Measurements from ENCODE around the gene CYTH3. TPM values are rescaled to one million over a fixed set of nuclear protein-coding genes. Genes with fewer than 3 reads are reported as not detected.

The CYTH3 gene
- total RNA-seq, 2 experiments from 2014 or later, result 1.2 to 1.7 TPM

DNA sequence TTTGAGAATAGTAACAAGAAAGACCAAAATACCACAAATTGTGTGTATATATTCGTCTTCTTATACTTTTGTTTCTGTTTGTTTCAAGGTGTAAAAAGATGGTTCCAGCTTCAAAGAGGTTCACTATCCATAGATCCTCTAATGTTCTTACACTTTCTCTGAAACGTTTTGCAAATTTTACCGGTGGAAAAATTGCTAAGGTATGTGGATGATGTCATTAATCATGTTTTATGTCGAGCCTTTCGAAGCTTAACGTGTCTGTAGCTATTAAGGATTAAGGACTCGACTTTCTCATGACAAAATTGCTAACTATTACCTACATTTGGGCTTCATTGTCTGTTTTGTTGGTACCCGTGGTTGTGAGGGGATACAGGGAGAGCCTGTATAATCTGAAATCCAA, 128.4 kb downstream of the CYTH3 start:
- H3K4me1 Mint-ChIP-seq, result peaks cover 18% of the 10 kb centered on the region
- H3K36me3 Mint-ChIP-seq (ENCODE audit: low read depth), result peaks cover 70% of the 10 kb centered on the region
- H3K27me3 Mint-ChIP-seq, result no peaks in the 10 kb centered on the region
- H3K4me3 Mint-ChIP-seq, result no peak overlapping the region
- H3K27ac Mint-ChIP-seq, result peak overlapping the region; percentile 38
- ChIA-PET CTCF (no interaction called here), POLR2A (no interaction called here)
- no peak for DNase-seq
- no peaks in the 10 kb centered on the region for H3K9me3 Mint-ChIP-seq

GRCh38 chr7:6142871-6143380, 129.5 kb downstream of the CYTH3 start:
- peak overlapping the region; percentile 63 for H3K27ac Mint-ChIP-seq
- H3K4me3 Mint-ChIP-seq, result no peak overlapping the region
- H3K36me3 Mint-ChIP-seq (ENCODE audit: low read depth), result peaks cover 61% of the 10 kb centered on the region
- ChIA-PET CTCF (interaction anchor here (0.6 kb wide), 1 partner anchor 207 kb away, joined by 3 read pairs; no protein-coding TSS in a partner anchor), POLR2A (no interaction called here)
- DNase-seq, result no peak
- no peaks in the 10 kb centered on the region for H3K27me3 Mint-ChIP-seq
- peaks cover 18% of the 10 kb centered on the region for H3K4me1 Mint-ChIP-seq
- no peaks in the 10 kb centered on the region for H3K9me3 Mint-ChIP-seq

DNA sequence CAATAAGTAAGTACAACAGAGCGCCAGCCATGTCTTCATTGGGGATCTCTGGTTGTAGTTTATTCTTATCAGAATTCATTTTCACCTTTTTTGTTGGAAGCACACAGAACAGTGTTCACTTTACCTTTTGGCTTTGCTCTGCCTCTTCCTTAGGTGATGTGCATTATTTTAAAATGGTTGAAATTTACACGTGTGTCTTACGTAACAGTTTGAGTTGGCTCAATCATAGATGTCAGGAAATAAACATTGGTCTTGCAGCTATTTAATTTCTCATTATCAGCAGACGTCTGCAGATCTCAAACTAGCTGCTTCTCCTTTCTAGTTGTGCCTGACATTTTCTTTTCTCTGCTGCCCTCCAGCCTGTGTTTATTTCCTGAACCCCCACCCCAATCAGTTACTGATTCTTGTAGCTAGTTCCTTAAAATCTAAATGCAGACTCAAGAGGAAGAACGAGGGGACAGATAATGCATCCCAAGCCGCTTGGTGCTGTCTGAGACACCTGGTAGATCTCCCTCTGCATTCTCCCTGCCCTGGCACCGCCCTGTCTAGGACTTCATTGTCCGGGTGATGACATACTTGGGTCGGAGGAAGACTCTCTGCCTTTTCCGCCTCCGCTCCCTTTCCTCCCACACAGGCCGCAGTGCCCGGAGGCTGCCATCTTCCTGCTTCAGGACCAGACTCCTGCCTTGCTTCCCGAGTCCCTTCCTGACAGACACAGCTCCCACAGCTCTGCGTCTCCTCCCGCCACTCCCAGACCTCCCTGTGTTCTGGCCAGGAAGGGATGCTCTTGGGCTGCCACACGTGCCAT, 133.0 kb downstream of the CYTH3 start:
- no peaks in the 10 kb centered on the region for H3K27me3 Mint-ChIP-seq
- ChIA-PET CTCF (no interaction called here), POLR2A (interaction anchor here (0.7 kb wide), 1 partner anchor 23 kb away, joined by 3 read pairs; no protein-coding TSS in a partner anchor)
- H3K4me1 Mint-ChIP-seq, result peaks cover 18% of the 10 kb centered on the region
- no peaks in the 10 kb centered on the region for H3K9me3 Mint-ChIP-seq
- no peak overlapping the region for H3K4me3 Mint-ChIP-seq
- no peak for DNase-seq
- H3K36me3 Mint-ChIP-seq (ENCODE audit: low read depth), result peaks cover 35% of the 10 kb centered on the region
- no peak overlapping the region for H3K27ac Mint-ChIP-seq

- H3K4me3 Mint-ChIP-seq, result no peak overlapping the region
- no peaks in the 10 kb centered on the region for H3K27me3 Mint-ChIP-seq
- no peaks in the 10 kb centered on the region for H3K9me3 Mint-ChIP-seq
- CTCF ChIA-PET, result interaction anchor here (1.1 kb wide), 1 partner anchor 139 kb away, joined by 7 read pairs; no protein-coding TSS in a partner anchor
- H3K4me1 Mint-ChIP-seq, result peaks cover 2% of the 10 kb centered on the region
- no peak overlapping the region for H3K27ac Mint-ChIP-seq
- POLR2A ChIA-PET, result no interaction called here
- H3K36me3 Mint-ChIP-seq (ENCODE audit: low read depth), result peaks cover 36% of the 10 kb centered on the region
- DNase-seq, result no peak
Measured at GRCh38 chr7:6136475-6136874, 135.9 kb downstream of the CYTH3 start.

DNA sequence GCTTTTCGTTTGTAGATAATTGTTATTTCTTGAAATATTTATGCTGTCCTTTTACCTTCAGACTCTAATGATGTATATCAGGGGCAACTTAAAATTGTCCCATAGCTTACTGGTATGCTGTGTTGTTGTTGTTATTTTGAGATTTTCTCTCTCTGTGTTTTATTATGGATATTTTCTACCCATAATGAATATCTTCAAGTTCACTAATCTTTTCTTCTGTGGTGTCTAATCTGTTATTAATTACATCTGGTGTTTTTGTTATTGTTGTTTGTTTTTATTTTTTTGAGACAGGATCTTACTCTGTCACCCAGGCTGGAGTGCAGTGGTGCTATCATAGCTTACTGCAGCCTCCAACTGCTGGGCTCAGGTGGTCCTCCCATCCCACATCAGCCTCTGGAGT, 139.2 kb downstream of the CYTH3 start:
- peaks cover 2% of the 10 kb centered on the region for H3K4me1 Mint-ChIP-seq
- CTCF ChIA-PET, result no interaction called here

GRCh38 chr7:6130007-6130587, 142.3 kb downstream of the CYTH3 start:
- peaks cover 2% of the 10 kb centered on the region for H3K4me1 Mint-ChIP-seq
- H3K27ac Mint-ChIP-seq, result no peak overlapping the region
- no peak for DNase-seq
- ChIA-PET CTCF (no interaction called here), POLR2A (no interaction called here)
- no peak overlapping the region for H3K4me3 Mint-ChIP-seq
- no peaks in the 10 kb centered on the region for H3K27me3 Mint-ChIP-seq
- peaks cover 56% of the 10 kb centered on the region for H3K36me3 Mint-ChIP-seq (ENCODE audit: low read depth)
- H3K9me3 Mint-ChIP-seq, result no peaks in the 10 kb centered on the region

More for the DNA sequence above, 139.2 kb downstream of the CYTH3 start:
- Mint-ChIP-seq H3K36me3 (ENCODE audit: low read depth) (peaks cover 36% of the 10 kb centered on the region), H3K4me3 (no peak overlapping the region), H3K27me3 (no peaks in the 10 kb centered on the region), H3K27ac (no peak overlapping the region), H3K9me3 (no peaks in the 10 kb centered on the region)
- POLR2A ChIA-PET, result no interaction called here
- no peak for DNase-seq

GRCh38 chr7:6128205-6128604, 144.2 kb downstream of the CYTH3 start:
- Mint-ChIP-seq H3K36me3 (ENCODE audit: low read depth) (peaks cover 54% of the 10 kb centered on the region), H3K4me3 (no peak overlapping the region), H3K27ac (no peak overlapping the region), H3K27me3 (no peaks in the 10 kb centered on the region), H3K9me3 (no peaks in the 10 kb centered on the region), H3K4me1 (peaks cover 2% of the 10 kb centered on the region)
- ChIA-PET CTCF (interaction anchor here (0.6 to 1.3 kb wide), 2 partner anchors 120 to 195 kb away, joined by 3 read pairs; no protein-coding TSS in a partner anchor), POLR2A (no interaction called here)
- no peak for DNase-seq

DNA sequence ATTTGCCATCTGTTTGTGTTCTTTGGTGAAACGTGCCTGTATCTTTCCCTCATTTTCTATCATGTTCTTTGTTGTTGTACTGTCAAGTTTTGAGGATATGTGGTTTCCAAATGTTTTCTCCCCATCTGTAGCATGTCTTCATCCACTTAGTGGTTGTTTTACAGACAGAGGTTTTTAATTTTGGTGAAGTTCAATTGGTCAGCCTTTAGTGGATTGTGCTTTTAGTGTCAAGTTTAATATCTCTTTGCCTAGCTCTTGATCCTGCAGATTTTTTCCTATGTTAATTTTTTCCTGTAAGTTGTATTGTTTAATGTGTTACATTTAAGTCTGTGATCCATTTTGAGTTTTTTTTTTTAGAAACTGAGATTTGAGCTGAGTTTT, 145.3 kb downstream of the CYTH3 start:
- H3K4me3 Mint-ChIP-seq, result no peak overlapping the region
- H3K27me3 Mint-ChIP-seq, result no peaks in the 10 kb centered on the region
- peaks cover 2% of the 10 kb centered on the region for H3K4me1 Mint-ChIP-seq
- H3K27ac Mint-ChIP-seq, result no peak overlapping the region
- H3K36me3 Mint-ChIP-seq (ENCODE audit: low read depth), result peaks cover 55% of the 10 kb centered on the region
- H3K9me3 Mint-ChIP-seq, result peaks cover 2% of the 10 kb centered on the region
- POLR2A ChIA-PET, result no interaction called here
- CTCF ChIA-PET, result interaction anchor here (1.2 to 1.3 kb wide), 2 partner anchors 20 to 196 kb away, joined by 3 to 4 read pairs; no protein-coding TSS in a partner anchor
- no peak for DNase-seq

GRCh38 chr7:6123843-6124242, 148.6 kb downstream of the CYTH3 start:
- no peak overlapping the region for H3K27ac Mint-ChIP-seq
- no peaks in the 10 kb centered on the region for H3K27me3 Mint-ChIP-seq
- peaks cover 6% of the 10 kb centered on the region for H3K4me1 Mint-ChIP-seq
- H3K4me3 Mint-ChIP-seq, result no peak overlapping the region
- H3K36me3 Mint-ChIP-seq (ENCODE audit: low read depth), result peaks cover 74% of the 10 kb centered on the region
- DNase-seq, result no peak
- POLR2A ChIA-PET, result interaction anchor here (1.2 kb wide), 1 partner anchor 17 kb away, joined by 3 read pairs; no protein-coding TSS in a partner anchor
- CTCF ChIA-PET, result interaction anchor here (0.6 kb wide), 2 partner anchors 12 to 1627 kb away, joined by 3 to 5 read pairs; no protein-coding TSS in a partner anchor
- peaks cover 19% of the 10 kb centered on the region for H3K9me3 Mint-ChIP-seq

DNA sequence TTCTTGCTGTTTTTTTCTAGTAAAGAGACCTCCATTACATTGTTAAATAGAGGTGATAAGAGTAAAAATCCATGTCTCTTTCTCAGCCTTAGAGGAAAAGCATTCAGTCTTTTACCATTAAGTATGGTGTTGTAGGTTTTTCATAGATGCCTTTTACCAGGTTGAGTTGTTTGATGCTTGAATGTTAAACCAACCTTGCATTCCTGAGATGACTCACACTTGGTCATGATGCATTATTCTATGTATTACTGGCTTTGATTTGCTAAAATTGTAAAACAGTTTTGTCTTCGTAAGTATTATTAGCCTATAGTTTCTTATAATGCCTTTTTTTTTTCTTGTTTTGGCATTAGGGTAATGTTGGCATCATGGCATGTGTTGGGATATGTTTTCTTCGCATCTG, 151.3 kb downstream of the CYTH3 start:
- ChIA-PET CTCF (no interaction called here), POLR2A (no interaction called here)
- peaks cover 27% of the 10 kb centered on the region for H3K4me1 Mint-ChIP-seq
- no peak overlapping the region for H3K27ac Mint-ChIP-seq
- no peak overlapping the region for H3K4me3 Mint-ChIP-seq
- H3K9me3 Mint-ChIP-seq, result peaks cover 19% of the 10 kb centered on the region
- H3K36me3 Mint-ChIP-seq (ENCODE audit: low read depth), result peaks cover 82% of the 10 kb centered on the region
- no peak for DNase-seq
- no peaks in the 10 kb centered on the region for H3K27me3 Mint-ChIP-seq

DNA sequence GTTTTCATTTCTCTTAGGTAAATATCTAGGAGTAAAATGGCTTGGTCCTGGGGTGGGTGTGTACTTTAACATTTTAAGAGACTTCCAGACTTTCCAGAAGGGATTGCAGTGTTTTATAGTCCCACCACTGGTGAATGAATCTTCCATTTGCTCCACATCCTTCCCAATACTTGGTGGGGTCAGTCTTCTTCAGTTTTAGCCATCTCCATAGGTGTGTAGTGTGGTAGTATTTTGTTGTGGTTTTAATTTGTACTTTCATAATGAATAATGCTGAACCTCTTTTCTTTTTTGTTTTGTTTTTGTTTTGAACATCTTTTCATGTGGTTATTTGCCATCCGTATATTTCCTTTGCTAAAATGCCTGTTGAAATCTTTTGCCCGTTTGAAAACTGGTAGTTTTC, 154.9 kb downstream of the CYTH3 start:
- Mint-ChIP-seq H3K4me1 (peaks cover 32% of the 10 kb centered on the region), H3K9me3 (peaks cover 19% of the 10 kb centered on the region), H3K27ac (peak overlapping the region; percentile 72), H3K27me3 (no peaks in the 10 kb centered on the region), H3K36me3 (ENCODE audit: low read depth) (peaks cover 88% of the 10 kb centered on the region), H3K4me3 (peak overlapping the region; percentile 8)
- ChIA-PET CTCF (interaction anchor here (0.6 to 2.1 kb wide), 2 partner anchors 11 to 330 kb away, joined by 3 to 4 read pairs; partner anchors contain the start of gene DAGLB), POLR2A (no interaction called here)
- no peak for DNase-seq

- ChIA-PET CTCF (interaction anchor here (1.7 to 2.1 kb wide), 2 partner anchors 9 to 90 kb away, joined by 4 read pairs; no protein-coding TSS in a partner anchor), POLR2A (interaction anchor here (0.7 kb wide), 1 partner anchor 55 kb away, joined by 3 read pairs; no protein-coding TSS in a partner anchor)
- no peaks in the 10 kb centered on the region for H3K27me3 Mint-ChIP-seq
- H3K4me3 Mint-ChIP-seq, result no peak overlapping the region
- H3K4me1 Mint-ChIP-seq, result peaks cover 30% of the 10 kb centered on the region
- peaks cover 85% of the 10 kb centered on the region for H3K36me3 Mint-ChIP-seq (ENCODE audit: low read depth)
- no peak for DNase-seq
- no peak overlapping the region for H3K27ac Mint-ChIP-seq
- H3K9me3 Mint-ChIP-seq, result peaks cover 8% of the 10 kb centered on the region
Measured at GRCh38 chr7:6116211-6116610, 156.2 kb downstream of the CYTH3 start.
